GM18870 (cell line): ENCODE data around the gene GPR4.

Experiments used
- ATAC-seq: cut with Tn5 transposase; IDR thresholded peaks from one replicate; pipeline ENCODE4 v1.9.1; 2021; ENCODE audit warnings: moderate library complexity; ENCODE audit not compliant: unreplicated experiment

The GPR4 gene

GRCh38 chr19:45556835-45557234, 45.2 kb downstream of the GPR4 start:
- no peak for ATAC-seq

- no peak for ATAC-seq
These were observed 47.5 kb downstream of the GPR4 start for GRCh38 chr19:45554481-45554880.

DNA sequence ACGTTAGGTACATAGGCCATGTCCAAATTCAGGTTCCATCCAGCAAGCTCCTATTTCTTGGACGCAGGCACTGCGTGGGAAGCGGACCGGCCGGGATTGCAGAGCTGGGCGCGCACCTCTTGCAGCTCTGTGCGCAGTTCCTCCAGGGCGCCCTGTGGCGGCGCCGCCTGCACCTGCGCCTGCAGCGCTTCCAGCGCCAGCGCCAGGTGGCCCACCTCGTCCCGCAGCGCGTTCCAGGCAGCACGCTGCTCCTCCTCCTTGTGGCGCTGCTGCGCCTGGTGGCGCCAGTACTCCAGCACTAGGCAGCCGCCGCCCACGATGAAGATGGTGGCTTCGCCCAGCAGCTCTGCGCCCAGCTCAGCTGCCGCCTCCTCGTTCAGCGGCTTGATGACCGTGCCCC, 48.5 kb downstream of the GPR4 start:
- no peak for ATAC-seq

DNA sequence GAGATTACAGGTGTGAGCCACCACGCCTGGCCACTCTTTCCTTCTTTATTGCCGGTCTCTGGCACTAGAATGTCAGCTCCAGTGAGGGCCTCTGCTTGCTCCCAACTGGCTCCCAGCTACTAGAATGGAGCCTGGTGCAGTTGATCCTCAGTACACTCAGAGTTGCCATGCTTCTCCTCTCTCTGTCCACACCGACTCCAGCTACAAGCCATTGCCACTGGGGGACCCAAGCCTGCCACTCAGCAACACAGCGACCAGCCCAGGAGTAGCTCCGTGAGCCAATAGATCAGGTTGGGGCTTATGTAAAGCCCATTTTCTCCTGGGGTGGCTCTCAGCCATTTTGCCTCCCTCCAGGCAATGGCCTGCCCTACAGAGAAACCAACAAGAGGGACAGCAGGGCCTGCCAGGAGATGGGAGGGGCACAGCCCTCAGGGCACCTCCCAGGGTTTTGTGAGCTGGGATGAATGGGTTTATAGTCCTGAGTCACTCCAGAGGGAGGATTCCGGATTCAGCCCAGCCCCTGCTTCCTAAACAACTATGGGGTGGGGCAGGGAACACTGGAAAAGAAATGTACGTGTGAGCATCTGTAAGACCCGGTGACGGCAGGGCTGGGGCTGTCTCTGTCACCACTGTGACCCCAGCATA, 53.9 kb downstream of the GPR4 start:
- no peak for ATAC-seq

DNA sequence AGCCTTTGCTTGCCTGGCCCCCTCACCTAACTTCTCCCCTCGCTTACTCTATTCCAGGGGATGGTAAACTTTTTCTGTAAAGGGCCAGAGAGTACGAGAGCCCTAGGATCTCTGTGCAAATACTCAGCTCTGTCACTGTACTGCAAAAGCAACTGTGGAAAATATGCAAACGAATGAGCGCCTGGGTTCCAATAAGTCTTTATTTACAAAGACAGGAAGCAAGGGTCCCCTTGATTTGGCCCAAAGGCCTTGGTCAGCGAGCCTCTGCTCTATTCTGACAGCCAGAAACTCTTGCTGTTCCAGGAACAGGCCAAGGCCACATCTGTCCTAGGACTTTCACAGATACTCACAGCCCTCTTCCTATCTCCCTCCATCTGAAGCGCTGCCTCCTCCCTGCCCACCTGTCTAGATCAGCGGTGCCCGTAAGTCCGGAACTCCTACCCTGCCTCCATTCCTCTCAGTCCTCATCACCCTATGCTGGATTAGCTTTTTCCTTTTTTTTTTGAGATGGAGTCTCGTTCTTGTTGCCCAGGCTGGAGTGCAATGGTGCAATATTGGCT, 54.7 kb downstream of the GPR4 start:
- no peak for ATAC-seq

GRCh38 chr19:45542234-45542668, 59.8 kb downstream of the GPR4 start:
- no peak for ATAC-seq
